Endothelial cell of umbilical vein (primary cell): Measurements from ENCODE around the gene MGST1.

Experiments
- POLR2A ChIP-seq: IDR thresholded peaks from 2 replicates; pipeline ENCODE4 v1.6.1; 2012; ENCODE audit warnings: low read depth, mild to moderate bottlenecking, control low read depth, low read length
- TF ChIP-seq, protein P1 (sequence below), 2 donors: IDR thresholded peaks; 1 replicate in 1 of 2; 2 replicates in 1 of 2; pipeline ENCODE4 v1.5.1; 2011; ENCODE audit warnings: low read length in 2 of 2, mild to moderate bottlenecking in 2 of 2, moderate library complexity in 2 of 2, control low read depth in 1 of 2, inconsistent platforms in 1 of 2, low read depth in 1 of 2; ENCODE audit not compliant: insufficient read depth in 1 of 2; ENCODE audit errors: extremely low read depth in 1 of 2

DNA sequence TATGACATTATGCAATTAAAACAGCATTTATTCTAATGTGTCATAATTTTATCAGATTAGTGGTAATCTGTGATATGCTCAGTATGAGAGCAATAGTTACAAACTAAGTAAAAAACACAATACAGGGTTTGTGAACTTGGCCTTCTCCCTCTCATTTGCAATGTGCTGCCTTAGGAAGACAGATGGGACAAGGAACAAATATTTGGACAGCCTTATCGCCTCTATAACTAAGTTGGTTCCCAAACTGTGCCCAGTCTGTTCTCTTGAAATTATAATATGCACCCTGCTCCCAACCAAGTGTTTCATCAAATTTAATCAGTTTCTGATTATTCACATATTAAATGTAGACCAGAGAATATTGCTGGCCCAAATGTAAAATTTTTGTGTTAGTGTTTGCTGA, 22.7 kb downstream of the MGST1 start:
- no peak for TF ChIP-seq POLR2A
- TF ChIP-seq, protein P1, sequence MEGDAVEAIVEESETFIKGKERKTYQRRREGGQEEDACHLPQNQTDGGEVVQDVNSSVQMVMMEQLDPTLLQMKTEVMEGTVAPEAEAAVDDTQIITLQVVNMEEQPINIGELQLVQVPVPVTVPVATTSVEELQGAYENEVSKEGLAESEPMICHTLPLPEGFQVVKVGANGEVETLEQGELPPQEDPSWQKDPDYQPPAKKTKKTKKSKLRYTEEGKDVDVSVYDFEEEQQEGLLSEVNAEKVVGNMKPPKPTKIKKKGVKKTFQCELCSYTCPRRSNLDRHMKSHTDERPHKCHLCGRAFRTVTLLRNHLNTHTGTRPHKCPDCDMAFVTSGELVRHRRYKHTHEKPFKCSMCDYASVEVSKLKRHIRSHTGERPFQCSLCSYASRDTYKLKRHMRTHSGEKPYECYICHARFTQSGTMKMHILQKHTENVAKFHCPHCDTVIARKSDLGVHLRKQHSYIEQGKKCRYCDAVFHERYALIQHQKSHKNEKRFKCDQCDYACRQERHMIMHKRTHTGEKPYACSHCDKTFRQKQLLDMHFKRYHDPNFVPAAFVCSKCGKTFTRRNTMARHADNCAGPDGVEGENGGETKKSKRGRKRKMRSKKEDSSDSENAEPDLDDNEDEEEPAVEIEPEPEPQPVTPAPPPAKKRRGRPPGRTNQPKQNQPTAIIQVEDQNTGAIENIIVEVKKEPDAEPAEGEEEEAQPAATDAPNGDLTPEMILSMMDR (IDR thresholded peaks at IDR 0.05; ENCODE audit: extremely low read depth in 1 of 2, insufficient read depth in 1 of 2, low read depth in 1 of 2, low read length in 2 of 2) = no peak
